NCI-H2227 treated with DMSO at 0.1 percent for 48 hours (cell line): Measurements from ENCODE around the gene MPRIP.

Source experiments
- DNase-seq: peaks from one replicate; lab custom pipeline; 2025; lab: John Stamatoyannopoulos, UW

Gene MPRIP

GRCh38 chr17:17028059-17028877, 14.0 kb upstream of the MPRIP start:
- no peak for DNase-seq

GRCh38 chr17:17028878-17029535, 13.2 kb upstream of the MPRIP start:
- DNase-seq = no peak

GRCh38 chr17:17029938-17030337, 12.3 kb upstream of the MPRIP start:
- DNase-seq = no peak

GRCh38 chr17:17030515-17031211, 11.6 kb upstream of the MPRIP start:
- DNase-seq = no peak

GRCh38 chr17:17032131-17032692, 10.0 kb upstream of the MPRIP start:
- no peak for DNase-seq

GRCh38 chr17:17033466-17033865, 8.8 kb upstream of the MPRIP start:
- DNase-seq = no peak

- DNase-seq = no peak
Measured at GRCh38 chr17:17034026-17034425, 8.2 kb upstream of the MPRIP start.

GRCh38 chr17:17034496-17035075, 7.7 kb upstream of the MPRIP start:
- no peak for DNase-seq

GRCh38 chr17:17035490-17035889, 6.8 kb upstream of the MPRIP start:
- DNase-seq = no peak

- DNase-seq = no peak
Measured at GRCh38 chr17:17035920-17036523, 6.2 kb upstream of the MPRIP start.

GRCh38 chr17:17036524-17036998, 5.7 kb upstream of the MPRIP start:
- no peak for DNase-seq

- no peak for DNase-seq
Measured at GRCh38 chr17:17039911-17040310, 2.3 kb upstream of the MPRIP start.

- DNase-seq = no peak
Measured at GRCh38 chr17:17041018-17041521, 1.2 kb upstream of the MPRIP start.

GRCh38 chr17:17041571-17042383, 480 bp upstream of the MPRIP start:
- DNase-seq = peak; percentile 88

GRCh38 chr17:17042851-17043460, 699 bp downstream of the MPRIP start:
- DNase-seq = no peak

- DNase-seq = no peak
Measured at GRCh38 chr17:17043461-17044271, 1.4 kb downstream of the MPRIP start.

- DNase-seq = peak; percentile 62
Measured at GRCh38 chr17:17044846-17045561, 2.7 kb downstream of the MPRIP start.

- DNase-seq = no peak
Measured at GRCh38 chr17:17048106-17048505, 5.8 kb downstream of the MPRIP start.
